Adrenal gland (tissue), 12 donors: ENCODE measurements around the gene HOXB13. TPM values are rescaled to one million over a fixed set of nuclear protein-coding genes. Genes with fewer than 3 reads are reported as not detected.

ENCODE experiments used
- DNase-seq, 7 donors: peaks; one replicate each; pipeline ENCODE4 v3.0.0-alpha.2; 2019 to 2020
- H3K27ac ChIP-seq, 5 donors: fragments of 200-600 bp; sonication (generic) in 4 of 5; 1 replicate in 3 of 5; 2 replicates in 2 of 5; pipeline versions ENCODE4 v1.5.1 to v1.8.0; 2016 to 2020; ENCODE audit warnings: mild to moderate bottlenecking in 1 of 5
- H3K27me3 ChIP-seq: fragments of 200-600 bp; 2 replicates; pipeline ENCODE4 v1.8.0; 2021
- H3K36me3 ChIP-seq, 2 donors: fragments of 200-600 bp; replicated peaks in 1 of 2; 1 replicate in 1 of 2; 2 replicates in 1 of 2; pipeline versions ENCODE4 v1.5.1 to v1.8.0; 2018 to 2022
- H3K4me1 ChIP-seq, 2 donors: fragments of 200-600 bp; replicated peaks in 1 of 2; 1 replicate in 1 of 2; 2 replicates in 1 of 2; pipeline versions ENCODE4 v1.5.1 to v1.8.0; 2018 to 2021
- H3K4me3 ChIP-seq, 4 donors: fragments of 200-600 bp; sonication (generic) in 3 of 4; one replicate each; pipeline ENCODE4 v1.5.1; 2016 to 2018
- H3K9me3 ChIP-seq, 3 donors: fragments of 200-600 bp; sonication (generic) in 1 of 3; replicated peaks in 1 of 3; 1 replicate in 2 of 3; 2 replicates in 1 of 3; pipeline versions ENCODE4 v1.5.1 to v1.8.0; 2016 to 2021
- POLR2A ChIP-seq, 2 donors: fragments of 450-650 bp; IDR thresholded peaks; one replicate each; pipeline ENCODE4 v1.6.1; 2017; ENCODE audit warnings: antibody characterized with exemption in 2 of 2, mild to moderate bottlenecking in 2 of 2, moderate library complexity in 1 of 2
- WGBS, 4 donors: extraction: QIAGEN DNeasy Blood & Tissue Kit in 2 of 4; methylation state at CpG; one replicate each; pipeline versions ENCODE4 v1.1.5 to v1.1.7; 2013 to 2017; 5-methylcytosine and 5-hydroxymethylcytosine counted together
- intact Hi-C, 2 donors: fragments of 100-400 bp; cut with DNase I; formaldehyde crosslinking; loops; one replicate each; pipeline versions ENCODE4 v1.14.1 to v1.15.0; 2022 to 2023
- polyA plus RNA-seq, 3 donors: library from polyadenylated mRNA; stranded (reverse); fragments of 200-250 nt in 2 of 3; fragments of 350-450 nt in 1 of 3; fragmentation: Illumina TruSeq in 1 of 3; extraction: RNeasy Lipid Tissue Mini Kit (QIAGEN cat#74804) in 1 of 3; gene quantifications; one replicate each; pipeline ENCODE4 v1.2.3, GENCODE V29; 2013 to 2014
- total RNA-seq, 9 donors: library from RNA; depleted of rRNA in 4 of 9; stranded (reverse); fragments of >200 nt in 4 of 9; fragments of 120-200 nt in 1 of 9; fragmentation: NEBNext Ultra II Directional in 1 of 9; extraction: Animal tissue kit (Norgen Biotek cat#: 25700) in 1 of 9; gene quantifications; one replicate each; pipeline versions ENCODE4 v1.1.0 to v1.2.4, GENCODE V29; 2013 to 2023
- TF ChIP-seq, protein P1 (sequence below), 6 experiments: fragments of 450-650 bp in 4 of 6; fragments of 200-600 bp in 2 of 6; sonication (generic) in 1 of 6; IDR thresholded peaks; 1 replicate in 5 of 6; 2 replicates in 1 of 6; pipeline versions ENCODE4 v1.5.1 to v1.8.0; 2016 to 2021; ENCODE audit warnings: antibody characterized with exemption in 6 of 6, mild to moderate bottlenecking in 2 of 6, moderate library complexity in 1 of 6
- donor health status: healthy with polysubstance abuse.
- donor health status: Bipolar disorder and iron deficiency.
- donor health status: DM: yes; HTN: yes; CAD: no.
- donor health status: DM: no; HTN: no; CAD: no.
- donor health status: DM: no; HTN: no; CAD: no.
- donor health status: DM: yes; HTN: yes; CAD: no.

HOXB13 gene
- total and polyA plus RNA-seq, 12 donors: 0.07 to 0.11 TPM; not detected in 10

GRCh38 chr17:48770954-48771353, 42.4 kb upstream of the HOXB13 start:
- Histone ChIP-seq H3K27ac (no peak overlapping the region), H3K27me3 (peaks cover 12% of the 10 kb centered on the region), H3K9me3 (no peaks in the 10 kb centered on the region), H3K4me3 (no peak overlapping the region), H3K4me1 (no peaks in the 10 kb centered on the region), H3K36me3 (no peaks in the 10 kb centered on the region)
- 39 to 52% (median 47%) methylated on average over 3 of the region's 3 CpGs for WGBS, 4 donors
- intact Hi-C loops: no loop called here
- no peak for DNase-seq
- TF ChIP-seq POLR2A (IDR thresholded peaks at IDR 0.05): no peak
- TF ChIP-seq, protein P1, sequence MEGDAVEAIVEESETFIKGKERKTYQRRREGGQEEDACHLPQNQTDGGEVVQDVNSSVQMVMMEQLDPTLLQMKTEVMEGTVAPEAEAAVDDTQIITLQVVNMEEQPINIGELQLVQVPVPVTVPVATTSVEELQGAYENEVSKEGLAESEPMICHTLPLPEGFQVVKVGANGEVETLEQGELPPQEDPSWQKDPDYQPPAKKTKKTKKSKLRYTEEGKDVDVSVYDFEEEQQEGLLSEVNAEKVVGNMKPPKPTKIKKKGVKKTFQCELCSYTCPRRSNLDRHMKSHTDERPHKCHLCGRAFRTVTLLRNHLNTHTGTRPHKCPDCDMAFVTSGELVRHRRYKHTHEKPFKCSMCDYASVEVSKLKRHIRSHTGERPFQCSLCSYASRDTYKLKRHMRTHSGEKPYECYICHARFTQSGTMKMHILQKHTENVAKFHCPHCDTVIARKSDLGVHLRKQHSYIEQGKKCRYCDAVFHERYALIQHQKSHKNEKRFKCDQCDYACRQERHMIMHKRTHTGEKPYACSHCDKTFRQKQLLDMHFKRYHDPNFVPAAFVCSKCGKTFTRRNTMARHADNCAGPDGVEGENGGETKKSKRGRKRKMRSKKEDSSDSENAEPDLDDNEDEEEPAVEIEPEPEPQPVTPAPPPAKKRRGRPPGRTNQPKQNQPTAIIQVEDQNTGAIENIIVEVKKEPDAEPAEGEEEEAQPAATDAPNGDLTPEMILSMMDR (IDR thresholded peaks at IDR 0.05): no peak

GRCh38 chr17:48769009-48769675, 40.6 kb upstream of the HOXB13 start:
- Histone ChIP-seq H3K36me3 (no peaks in the 10 kb centered on the region), H3K4me3 (no peak overlapping the region), H3K27ac (no peak overlapping the region), H3K4me1 (no peaks in the 10 kb centered on the region), H3K9me3 (no peaks in the 10 kb centered on the region), H3K27me3 (peaks cover 12% of the 10 kb centered on the region)
- no peak for DNase-seq
- WGBS, 4 donors: 85 to 93% (median 92%) methylated on average over 5 of the region's 5 CpGs
- TF ChIP-seq, protein P1 (IDR thresholded peaks at IDR 0.05): no peak
- no peak for TF ChIP-seq POLR2A (IDR thresholded peaks at IDR 0.05)
- intact Hi-C loops: no loop called here

GRCh38 chr17:48767263-48767774, 38.8 kb upstream of the HOXB13 start:
- H3K4me3 ChIP-seq: no peak overlapping the region
- DNase-seq: no peak
- no peaks in the 10 kb centered on the region for H3K9me3 ChIP-seq
- intact Hi-C loops: no loop called here
- WGBS, 4 donors: 72 to 93% (median 84%) methylated on average over 4 of the region's 4 CpGs
- TF ChIP-seq POLR2A (IDR thresholded peaks at IDR 0.05): no peak
- TF ChIP-seq, protein P1 (IDR thresholded peaks at IDR 0.05): no peak
- peaks cover 23% of the 10 kb centered on the region for H3K27me3 ChIP-seq
- H3K36me3 ChIP-seq: no peaks in the 10 kb centered on the region
- no peaks in the 10 kb centered on the region for H3K4me1 ChIP-seq
- H3K27ac ChIP-seq: no peak overlapping the region

DNA sequence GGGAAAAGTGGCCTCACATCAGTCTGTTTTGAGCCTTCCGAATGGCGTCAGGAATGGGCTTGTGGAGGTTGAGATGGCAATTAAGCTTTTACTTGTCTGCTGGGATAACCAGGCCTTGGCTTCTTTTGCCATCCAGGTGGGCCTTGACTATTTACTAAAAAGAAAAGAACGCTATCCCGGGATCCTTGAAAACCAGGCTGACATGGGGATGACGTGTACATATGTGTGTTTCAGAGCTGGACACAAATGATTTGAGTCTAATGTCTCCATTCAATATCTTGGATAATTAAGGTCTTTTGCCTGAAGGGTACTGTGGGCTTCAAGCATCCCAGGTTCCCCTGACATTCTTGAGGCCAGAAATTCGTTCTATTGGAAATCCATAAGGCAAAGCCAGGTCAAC, 32.6 kb upstream of the HOXB13 start:
- H3K4me3 ChIP-seq: no peak overlapping the region
- no peak for DNase-seq
- H3K4me1 ChIP-seq: no peaks in the 10 kb centered on the region
- no peaks in the 10 kb centered on the region for H3K36me3 ChIP-seq
- 64 to 85% (median 71%) methylated on average over 6 of the region's 6 CpGs for WGBS, 4 donors
- intact Hi-C loops: no loop called here
- peaks cover 34% of the 10 kb centered on the region for H3K27me3 ChIP-seq
- H3K9me3 ChIP-seq: no peaks in the 10 kb centered on the region
- H3K27ac ChIP-seq: no peak overlapping the region
- TF ChIP-seq, protein P1 (IDR thresholded peaks at IDR 0.05): no peak
- TF ChIP-seq POLR2A (IDR thresholded peaks at IDR 0.05): no peak
